OCI-LY1 (cell line): ENCODE measurements around the gene RBP3.

Source experiments
- H2AFZ ChIP-seq: fragments of 200-600 bp; sonication (generic), shearing (Covaris generic); 2 replicates; pipeline ENCODE4 v1.6.0; 2014; ENCODE audit warnings: antibody characterized with exemption, mild to moderate bottlenecking, low read length
- H3F3A ChIP-seq: fragments of 200-600 bp; sonication (generic), shearing (Covaris generic); 2 replicates; pipeline ENCODE4 v1.6.0; 2014; ENCODE audit warnings: mild to moderate bottlenecking, antibody characterized with exemption, low read length, moderate library complexity; ENCODE audit not compliant: insufficient read depth
- H3K27ac ChIP-seq: fragments of 200-600 bp; sonication (generic); 2 replicates; pipeline ENCODE4 v1.5.1; 2014; ENCODE audit warnings: low read length, mixed run types, mild to moderate bottlenecking, low read depth; ENCODE audit not compliant: poor library complexity, severe bottlenecking
- H3K27me3 ChIP-seq: fragments of 200-600 bp; sonication (generic); 2 replicates; pipeline ENCODE4 v1.6.0; 2014; ENCODE audit warnings: antibody characterized with exemption, mild to moderate bottlenecking, low read length, moderate library complexity; ENCODE audit not compliant: insufficient read depth
- H3K36me3 ChIP-seq: fragments of 200-600 bp; sonication (generic); 2 replicates; pipeline ENCODE4 v1.6.1; 2014; ENCODE audit warnings: mild to moderate bottlenecking, antibody characterized with exemption, low read length, moderate library complexity, mixed read lengths; ENCODE audit not compliant: insufficient read depth
- H3K4me1 ChIP-seq: fragments of 200-600 bp; sonication (generic); 2 replicates; pipeline ENCODE4 v1.5.1; 2014; ENCODE audit warnings: mild to moderate bottlenecking, low read length, moderate library complexity; ENCODE audit not compliant: insufficient read depth, severe bottlenecking
- H3K4me2 ChIP-seq: fragments of 200-600 bp; sonication (generic), shearing (Covaris generic); 2 replicates; pipeline ENCODE4 v1.6.1; 2014; ENCODE audit warnings: low read length
- H3K4me3 ChIP-seq: fragments of 200-600 bp; sonication (generic); 2 replicates; pipeline ENCODE4 v1.5.1; 2014; ENCODE audit warnings: low read length, low read depth, mild to moderate bottlenecking, mixed read lengths; ENCODE audit not compliant: poor library complexity, severe bottlenecking
- H3K79me2 ChIP-seq: fragments of 200-600 bp; shearing (Covaris generic); 2 replicates; pipeline ENCODE4 v1.6.1; 2016; ENCODE audit warnings: mixed run types, low read length, mixed read lengths; ENCODE audit not compliant: insufficient read depth
- H3K9ac ChIP-seq: fragments of 200-600 bp; sonication (generic), shearing (Covaris generic); 2 replicates; pipeline ENCODE4 v1.6.1; 2014; ENCODE audit warnings: mild to moderate bottlenecking, low read length, mixed read lengths
- H3K9me2 ChIP-seq: fragments of 200-600 bp; sonication (generic), shearing (Covaris generic); 2 replicates; pipeline ENCODE4 v1.6.1; 2014; ENCODE audit warnings: low read depth, mild to moderate bottlenecking, low read length, mixed read lengths
- H3K9me3 ChIP-seq: fragments of 200-600 bp; shearing (Covaris generic); 2 replicates; pipeline ENCODE4 v1.6.1; 2014; ENCODE audit warnings: low read length, mixed read lengths
- H4K20me1 ChIP-seq: fragments of 200-600 bp; sonication (generic), shearing (Covaris generic); 2 replicates; pipeline ENCODE4 v1.6.0; 2016; ENCODE audit warnings: mild to moderate bottlenecking, low read length; ENCODE audit not compliant: insufficient read depth
- CTCF ChIP-seq: fragments of 200-600 bp; sonication (generic), shearing (Covaris generic); IDR thresholded peaks from 2 replicates; pipeline ENCODE4 v1.5.1; 2017; ENCODE audit warnings: mild to moderate bottlenecking, antibody characterized with exemption, low read length, moderate library complexity, mixed read lengths
- EZH2 ChIP-seq: fragments of 200-600 bp; sonication (generic), shearing (Covaris generic); IDR thresholded peaks from 2 replicates; pipeline ENCODE4 v1.8.0; 2017; ENCODE audit warnings: borderline replicate concordance, mixed run types, mild to moderate bottlenecking, antibody characterized with exemption, low read length, moderate library complexity, mixed read lengths

The RBP3 gene

GRCh38 chr10:47316131-47316530 is 32.0 kb upstream of the RBP3 start:
- TF ChIP-seq EZH2 (no peak), CTCF (no peak)
- H3K4me2 ChIP-seq = no peak overlapping the region

GRCh38 chr10:47317251-47317650 is 30.9 kb upstream of the RBP3 start:
- Histone ChIP-seq H3K4me3 (no peak overlapping the region), H2AFZ (no peak overlapping the region), H4K20me1 (no peaks in the 10 kb centered on the region), H3K36me3 (no peaks in the 10 kb centered on the region), H3F3A (no peaks in the 10 kb centered on the region), H3K9me3 (no peaks in the 10 kb centered on the region), H3K4me2 (no peak overlapping the region), H3K4me1 (no peaks in the 10 kb centered on the region), H3K79me2 (no peaks in the 10 kb centered on the region), H3K9me2 (no peaks in the 10 kb centered on the region), H3K27ac (no peak overlapping the region), H3K27me3 (no peaks in the 10 kb centered on the region), H3K9ac (no peak overlapping the region)
- TF ChIP-seq EZH2 (no peak), CTCF (no peak)

More at GRCh38 chr10:47316131-47316530, 32.0 kb upstream of the RBP3 start:
- H3K79me2 ChIP-seq = no peaks in the 10 kb centered on the region
- no peak overlapping the region for H3K9ac ChIP-seq
- no peaks in the 10 kb centered on the region for H3K27me3 ChIP-seq
- no peaks in the 10 kb centered on the region for H4K20me1 ChIP-seq
- H3K36me3 ChIP-seq = no peaks in the 10 kb centered on the region
- H3F3A ChIP-seq = no peaks in the 10 kb centered on the region
- no peaks in the 10 kb centered on the region for H3K9me3 ChIP-seq
- H3K4me3 ChIP-seq = no peak overlapping the region
- no peak overlapping the region for H2AFZ ChIP-seq
- no peaks in the 10 kb centered on the region for H3K9me2 ChIP-seq
- no peak overlapping the region for H3K27ac ChIP-seq
- H3K4me1 ChIP-seq = peaks cover 4% of the 10 kb centered on the region

DNA sequence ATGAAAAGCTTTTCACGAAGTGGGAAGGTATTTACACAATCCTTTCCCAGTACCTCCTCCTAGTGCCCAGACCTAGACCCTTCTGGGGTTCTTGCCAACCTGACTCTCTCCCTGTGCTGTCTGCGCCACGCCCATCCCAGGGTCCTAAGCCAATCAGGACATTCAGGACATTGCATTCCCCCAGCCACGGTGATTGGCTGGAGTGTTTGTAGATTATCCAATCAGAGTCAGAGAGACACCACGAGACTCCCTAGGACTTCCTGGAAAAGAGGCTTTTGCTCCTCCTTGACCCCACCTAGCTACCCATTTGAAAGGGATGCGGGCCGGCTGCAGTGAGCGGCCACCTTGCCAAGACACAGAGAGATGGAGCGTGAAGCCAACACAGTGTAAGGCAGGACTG is 29.5 kb upstream of the RBP3 start:
- Histone ChIP-seq H3K27ac (no peak overlapping the region), H4K20me1 (no peaks in the 10 kb centered on the region), H3K4me1 (no peaks in the 10 kb centered on the region), H3F3A (no peaks in the 10 kb centered on the region), H3K9me3 (no peaks in the 10 kb centered on the region), H3K4me3 (no peak overlapping the region), H3K79me2 (no peaks in the 10 kb centered on the region), H3K9me2 (no peaks in the 10 kb centered on the region), H3K9ac (no peak overlapping the region), H3K36me3 (no peaks in the 10 kb centered on the region), H2AFZ (0 out of 2 replicates have a peak overlapping the region, but pooled peaks have one; percentile 63), H3K27me3 (no peaks in the 10 kb centered on the region), H3K4me2 (no peak overlapping the region)
- TF ChIP-seq EZH2 = no peak
- no peak for TF ChIP-seq CTCF
